Activated CD8-positive, alpha-beta T cell treated with anti-CD3 and anti-CD28 coated beads, Interleukin-2, amount 10 ng/mL, durations not matched to agents 7 days and 5 days (primary cell): Measurements from ENCODE around the gene EDC4. TPM values are rescaled to one million over a fixed set of nuclear protein-coding genes. Genes with fewer than 3 reads are reported as not detected.
"Not testable (repeated sequence)": the region's sequence is repeated elsewhere in the genome, so short reads cannot be mapped to it uniquely, and the experiment has no call there.

ENCODE experiments used
- ATAC-seq: fragments of 150-1000 bp; cut with Tn5 transposase; one replicate; pipeline ENCODE4 v1.10.0; 2021; ENCODE audit warnings: moderate library complexity
- CTCF ChIA-PET: fragments of 350-600 bp; sonication (Branson Sonifier 250); formaldehyde crosslinking; loops from one replicate; lab custom pipeline; 2021; ENCODE audit warnings: antibody characterized with exemption; lab: Charles Lee
- POLR2A ChIA-PET: fragments of 350-600 bp; sonication (Branson Sonifier 250); formaldehyde crosslinking; loops from one replicate; lab custom pipeline; 2021; ENCODE audit warnings: antibody characterized with exemption; lab: Charles Lee
- DNase-seq: peaks from one replicate; pipeline ENCODE4 v3.0.0-alpha.2; 2020
- H3K27ac Mint-ChIP-seq: one replicate; pipeline ENCODE4 v1.8.0; 2021; ENCODE audit warnings: mild to moderate bottlenecking, mixed read lengths
- H3K27me3 Mint-ChIP-seq: one replicate; pipeline ENCODE4 v1.8.0; 2021; ENCODE audit warnings: low read depth, mixed read lengths
- H3K36me3 Mint-ChIP-seq: one replicate; pipeline ENCODE4 v1.8.0; 2021; ENCODE audit warnings: low read depth, mixed read lengths
- H3K4me1 Mint-ChIP-seq: one replicate; pipeline ENCODE4 v1.8.0; 2021; ENCODE audit warnings: low read depth, mixed read lengths
- H3K4me3 Mint-ChIP-seq: one replicate; pipeline ENCODE4 v1.8.0; 2021; ENCODE audit warnings: mild to moderate bottlenecking, mixed read lengths
- H3K9me3 Mint-ChIP-seq: one replicate; pipeline ENCODE4 v1.8.0; 2022; ENCODE audit warnings: mixed read lengths; ENCODE audit not compliant: insufficient read depth
- total RNA-seq, 2 experiments: library from RNA; stranded (reverse); gene quantifications; one replicate each; pipeline ENCODE4 v1.2.3, GENCODE V29; 2021

EDC4 gene
- total RNA-seq, 2 experiments from 2014 or later: 111 to 113 TPM

- ATAC-seq (no peak), DNase-seq (no peak)
- Mint-ChIP-seq H3K36me3 (peaks cover 10% of the 10 kb centered on the region), H3K4me1 (peaks cover 20% of the 10 kb centered on the region), H3K4me3 (no peak overlapping the region), H3K27ac (no peak overlapping the region), H3K9me3 (no peaks in the 10 kb centered on the region), H3K27me3 (no peaks in the 10 kb centered on the region)
- ChIA-PET POLR2A (no interaction called here), CTCF (interaction anchor here (1.3 kb wide), 1 partner anchor 11 kb away, joined by 3 read pairs; no protein-coding TSS in a partner anchor)
Measured at GRCh38 chr16:67853670-67854069, 19.2 kb upstream of the EDC4 start.

DNA sequence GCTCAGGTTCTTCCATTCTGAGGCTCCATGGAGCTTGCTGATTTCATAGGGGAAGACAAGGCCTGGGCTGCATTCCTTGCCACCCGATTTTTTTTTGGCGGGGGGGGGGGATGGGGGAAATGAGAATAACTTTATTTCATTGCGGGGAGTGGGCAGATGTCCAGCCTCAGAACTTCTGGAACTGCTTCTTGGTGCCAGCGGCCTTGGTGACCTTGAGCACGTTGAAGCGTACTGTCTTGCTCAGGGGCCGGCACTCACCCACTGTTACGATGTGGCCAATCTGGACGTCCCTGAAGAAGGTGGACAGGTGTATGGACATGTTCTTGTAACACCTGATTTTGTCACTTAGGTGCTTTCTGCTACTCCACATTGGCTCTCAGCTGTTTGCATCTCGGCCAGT, 17.1 kb upstream of the EDC4 start:
- CTCF ChIA-PET: interaction anchor here (1.0 to 1.8 kb wide), 3 partner anchors 11 to 39 kb away, joined by 3 to 7 read pairs (median 5); no protein-coding TSS in a partner anchor
- Mint-ChIP-seq H3K9me3 (no peaks in the 10 kb centered on the region), H3K4me3 (no peak overlapping the region), H3K4me1 (peaks cover 14% of the 10 kb centered on the region), H3K27ac (no peak overlapping the region), H3K36me3 (peaks cover 8% of the 10 kb centered on the region), H3K27me3 (no peaks in the 10 kb centered on the region)
- DNase-seq: no peak
- no peak for ATAC-seq
- POLR2A ChIA-PET: interaction anchor here (1.5 kb wide), 1 partner anchor 23 kb away, joined by 3 read pairs; no protein-coding TSS in a partner anchor

DNA sequence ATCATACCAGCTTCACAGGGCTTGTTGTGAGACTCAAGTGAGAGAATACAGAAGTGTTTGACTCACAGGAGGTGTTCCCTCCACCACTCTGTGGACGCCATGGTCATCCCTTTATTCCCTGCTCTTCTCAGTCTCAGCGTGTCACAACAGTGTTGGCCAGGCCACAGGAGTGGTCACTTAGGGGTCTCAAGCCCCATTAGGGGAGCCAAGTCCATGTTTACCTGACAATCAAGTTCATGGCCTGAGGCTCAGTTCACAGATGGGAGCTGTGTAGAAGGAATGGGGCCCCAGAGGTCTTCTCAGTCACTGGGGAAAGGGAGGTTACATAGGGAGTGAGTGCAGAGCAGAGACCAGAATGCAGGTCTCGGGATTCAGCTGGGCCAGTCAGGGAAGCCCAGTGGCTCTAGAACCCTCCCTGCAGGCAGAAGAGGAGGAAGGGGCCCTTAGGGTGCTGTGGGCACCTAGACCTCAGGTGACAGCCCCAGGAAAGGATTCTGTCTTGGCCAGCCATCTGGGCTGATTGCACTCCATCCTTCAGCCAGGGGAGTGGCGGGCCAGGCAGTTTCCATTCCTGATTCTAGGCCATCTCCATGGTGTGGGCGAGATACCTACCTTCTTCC, 15.8 kb upstream of the EDC4 start:
- no peak for ATAC-seq
- Mint-ChIP-seq H3K27me3 (no peaks in the 10 kb centered on the region), H3K4me3 (no peak overlapping the region), H3K9me3 (no peaks in the 10 kb centered on the region), H3K36me3 (peaks cover 11% of the 10 kb centered on the region), H3K4me1 (peaks cover 16% of the 10 kb centered on the region), H3K27ac (peak overlapping the region; percentile 23)
- ChIA-PET CTCF (no interaction called here), POLR2A (no interaction called here)
- no peak for DNase-seq

DNA sequence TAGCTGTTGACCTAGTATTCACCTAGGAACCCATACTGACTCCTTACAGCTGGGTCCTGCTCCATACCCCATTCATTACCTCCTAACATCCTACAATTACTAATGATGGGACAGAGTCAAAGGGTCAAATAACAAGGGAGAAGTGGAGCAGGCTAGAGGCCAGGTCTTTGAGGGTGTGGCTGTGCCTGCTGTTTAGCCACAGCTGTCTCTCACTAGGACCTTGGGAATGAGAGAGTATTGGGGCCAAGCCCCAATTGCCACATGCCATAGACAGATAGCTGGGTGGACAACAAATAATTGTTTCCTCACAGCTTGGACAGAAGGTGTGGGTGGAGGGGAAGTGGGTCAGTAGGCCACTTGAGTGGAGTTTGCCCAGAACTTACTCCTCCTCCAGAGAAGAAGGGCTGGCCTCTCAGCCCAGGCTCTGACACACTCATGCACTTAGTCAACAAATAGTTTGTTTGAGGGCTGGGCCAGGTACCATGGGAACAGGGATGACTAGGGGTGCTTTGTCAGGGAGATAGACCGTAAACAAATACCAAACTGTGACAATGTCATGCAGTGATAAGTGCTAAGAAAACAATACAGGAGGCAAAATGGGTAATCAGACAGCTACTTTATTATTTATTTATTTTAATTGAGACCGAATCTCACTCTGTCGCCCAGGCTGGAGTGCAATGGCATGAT, 15.2 kb upstream of the EDC4 start:
- peak; percentile 72 for ATAC-seq
- peaks cover 11% of the 10 kb centered on the region for H3K36me3 Mint-ChIP-seq
- H3K4me1 Mint-ChIP-seq: peaks cover 16% of the 10 kb centered on the region
- POLR2A ChIA-PET: no interaction called here
- no peaks in the 10 kb centered on the region for H3K9me3 Mint-ChIP-seq
- H3K27ac Mint-ChIP-seq: no peak overlapping the region
- no peak overlapping the region for H3K4me3 Mint-ChIP-seq
- no peaks in the 10 kb centered on the region for H3K27me3 Mint-ChIP-seq
- CTCF ChIA-PET: interaction anchor here (0.6 kb wide), 1 partner anchor 26 kb away, joined by 3 read pairs; no protein-coding TSS in a partner anchor
- no peak for DNase-seq

GRCh38 chr16:67858500-67858899, 14.4 kb upstream of the EDC4 start:
- ChIA-PET CTCF (interaction anchor here (0.6 kb wide), 1 partner anchor 42 kb away, joined by 3 read pairs; no protein-coding TSS in a partner anchor), POLR2A (no interaction called here)
- ATAC-seq (peak; percentile 12), DNase-seq (no peak)
- no peaks in the 10 kb centered on the region for H3K9me3 Mint-ChIP-seq
- peaks cover 11% of the 10 kb centered on the region for H3K36me3 Mint-ChIP-seq
- H3K27ac Mint-ChIP-seq: peak overlapping the region; percentile 56
- H3K4me3 Mint-ChIP-seq: no peak overlapping the region
- H3K27me3 Mint-ChIP-seq: no peaks in the 10 kb centered on the region
- H3K4me1 Mint-ChIP-seq: peaks cover 16% of the 10 kb centered on the region

- no peak overlapping the region for H3K4me3 Mint-ChIP-seq
- no peak for DNase-seq
- no peak overlapping the region for H3K27ac Mint-ChIP-seq
- no peaks in the 10 kb centered on the region for H3K27me3 Mint-ChIP-seq
- H3K36me3 Mint-ChIP-seq: peaks cover 9% of the 10 kb centered on the region
- POLR2A ChIA-PET: interaction anchor here (0.7 to 1.0 kb wide), 2 partner anchors 12 to 55 kb away, joined by 3 read pairs; no protein-coding TSS in a partner anchor
- CTCF ChIA-PET: interaction anchor here (1.4 to 3.4 kb wide), 3 partner anchors 9 to 44 kb away, joined by 3 to 19 read pairs (median 3); no protein-coding TSS in a partner anchor
- peaks cover 11% of the 10 kb centered on the region for H3K4me1 Mint-ChIP-seq
- H3K9me3 Mint-ChIP-seq: no peaks in the 10 kb centered on the region
- ATAC-seq: no peak
Measured at GRCh38 chr16:67860589-67861398, 12.1 kb upstream of the EDC4 start.

DNA sequence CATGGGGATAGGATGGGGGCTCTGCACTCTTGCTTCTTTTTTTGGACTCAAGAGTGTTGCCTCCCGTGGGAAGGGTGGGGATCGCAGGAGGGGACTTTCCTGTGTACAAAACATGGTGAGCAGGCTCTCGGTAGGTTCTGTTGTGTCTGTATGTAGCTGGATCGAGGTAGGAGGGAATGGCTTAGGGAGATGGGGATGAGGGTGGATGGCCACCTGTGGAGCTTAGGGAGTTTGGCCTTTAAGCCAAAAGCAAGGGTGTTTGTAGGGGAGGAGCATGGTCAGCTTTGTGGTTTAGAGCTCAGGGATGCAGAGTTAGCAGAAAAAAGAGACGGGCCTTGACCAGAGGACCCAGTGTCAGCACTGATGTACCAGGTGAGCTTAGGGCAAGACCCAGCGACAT, 11.0 kb upstream of the EDC4 start:
- DNase-seq (no peak), ATAC-seq (no peak)
- ChIA-PET POLR2A (interaction anchor here (1.0 kb wide), 1 partner anchor 55 kb away, joined by 3 read pairs; the partner anchor contains the start of gene TSNAXIP1), CTCF (interaction anchor here (0.8 to 3.4 kb wide), 4 partner anchors 8 to 45 kb away, joined by 3 to 19 read pairs (median 8); partner anchors contain the start of gene EDC4)
- Mint-ChIP-seq H3K4me3 (no peak overlapping the region), H3K27ac (peak overlapping the region; percentile 26), H3K27me3 (no peaks in the 10 kb centered on the region), H3K4me1 (peaks cover 8% of the 10 kb centered on the region), H3K36me3 (peaks cover 17% of the 10 kb centered on the region), H3K9me3 (no peaks in the 10 kb centered on the region)

- DNase-seq: no peak
- POLR2A ChIA-PET: interaction anchor here (1.0 kb wide), 1 partner anchor 56 kb away, joined by 3 read pairs; the partner anchor contains the start of gene TSNAXIP1
- CTCF ChIA-PET: interaction anchor here (0.8 to 3.4 kb wide), 6 partner anchors 8 to 342 kb away, joined by 3 to 19 read pairs (median 6); partner anchors contain the start of gene EDC4
- Mint-ChIP-seq H3K27me3 (no peaks in the 10 kb centered on the region), H3K36me3 (peaks cover 19% of the 10 kb centered on the region), H3K4me3 (no peak overlapping the region), H3K27ac (no peak overlapping the region), H3K9me3 (no peaks in the 10 kb centered on the region), H3K4me1 (peaks cover 6% of the 10 kb centered on the region)
- no peak for ATAC-seq
Measured at GRCh38 chr16:67862623-67863583, 9.9 kb upstream of the EDC4 start.

DNA sequence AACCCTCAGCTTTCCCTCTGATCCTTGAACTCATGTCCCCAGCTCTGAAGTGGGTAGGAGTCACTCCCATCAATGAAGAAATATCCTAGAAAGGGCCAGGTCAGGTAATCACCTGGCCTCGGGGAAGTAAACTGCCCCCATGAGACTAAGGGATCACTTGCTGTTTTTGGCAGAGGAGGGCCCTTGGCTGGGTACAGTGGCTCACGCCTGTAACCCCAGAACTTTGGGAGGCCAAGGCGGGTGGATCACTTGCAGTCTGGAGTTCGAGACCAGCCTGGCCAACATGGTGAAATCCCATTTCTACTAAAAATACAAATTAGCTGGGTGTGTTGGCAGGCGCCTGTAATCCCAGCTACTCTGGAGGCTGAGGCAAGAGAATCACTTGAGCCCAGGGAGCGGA, 8.8 kb upstream of the EDC4 start:
- ATAC-seq, H3K9me3 Mint-ChIP-seq, DNase-seq, H3K27me3 Mint-ChIP-seq, H3K4me1 Mint-ChIP-seq, POLR2A ChIA-PET, H3K4me3 Mint-ChIP-seq, H3K27ac Mint-ChIP-seq: not testable (repeated sequence)
- peaks cover 22% of the 10 kb centered on the region for H3K36me3 Mint-ChIP-seq
- CTCF ChIA-PET: interaction anchor here (1.1 to 3.4 kb wide), 5 partner anchors 11 to 343 kb away, joined by 3 to 19 read pairs (median 7); no protein-coding TSS in a partner anchor

DNA sequence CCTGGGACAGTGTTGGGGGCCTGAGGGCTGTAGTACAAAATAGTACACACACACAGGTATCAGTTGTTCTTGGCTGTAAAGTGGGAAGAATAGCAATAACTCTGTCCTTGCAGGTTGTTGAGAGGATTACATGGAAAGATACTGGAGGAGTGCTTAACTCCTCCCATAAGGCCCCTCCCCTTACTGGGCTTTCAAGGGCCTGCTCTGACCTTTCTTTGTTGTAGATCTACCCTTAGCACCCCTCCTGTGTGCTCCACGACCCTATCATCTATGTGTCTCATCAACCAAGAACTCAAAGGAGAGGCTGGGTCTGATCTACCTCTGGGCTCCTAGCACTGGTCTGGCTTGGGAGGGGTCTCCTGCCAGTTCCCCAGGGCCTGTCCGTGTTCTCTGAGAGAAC, 8.3 kb upstream of the EDC4 start:
- no peak for DNase-seq
- peaks cover 22% of the 10 kb centered on the region for H3K36me3 Mint-ChIP-seq
- peaks cover 2% of the 10 kb centered on the region for H3K4me1 Mint-ChIP-seq
- ChIA-PET POLR2A (no interaction called here), CTCF (interaction anchor here (1.0 to 2.1 kb wide), 5 partner anchors 11 to 344 kb away, joined by 3 to 37 read pairs (median 5); no protein-coding TSS in a partner anchor)
- no peaks in the 10 kb centered on the region for H3K9me3 Mint-ChIP-seq
- no peak overlapping the region for H3K4me3 Mint-ChIP-seq
- no peaks in the 10 kb centered on the region for H3K27me3 Mint-ChIP-seq
- no peak for ATAC-seq
- H3K27ac Mint-ChIP-seq: no peak overlapping the region
